Duodenal mucosa (tissue), 2 donors: Measurements from ENCODE around the gene KIF18B.

Source experiments
- H3K27ac ChIP-seq: one replicate; pipeline ENCODE4 v1.7.0; 2013; ENCODE audit warnings: low read depth, low read length
- H3K27me3 ChIP-seq, 2 donors: one replicate each; pipeline ENCODE4 v1.7.0; 2013; ENCODE audit warnings: low read length in 2 of 2, control low read depth in 1 of 2; ENCODE audit not compliant: insufficient read depth in 2 of 2, control insufficient read depth in 1 of 2
- H3K36me3 ChIP-seq, 2 donors: one replicate each; pipeline ENCODE4 v1.7.0; 2013; ENCODE audit warnings: low read length in 2 of 2, control low read depth in 1 of 2; ENCODE audit not compliant: insufficient read depth in 2 of 2, control insufficient read depth in 1 of 2
- H3K4me1 ChIP-seq, 2 donors: one replicate each; pipeline ENCODE4 v1.7.0; 2013; ENCODE audit warnings: low read length in 2 of 2, control low read depth in 1 of 2; ENCODE audit not compliant: insufficient read depth in 2 of 2, control insufficient read depth in 1 of 2
- H3K4me3 ChIP-seq, 2 donors: one replicate each; pipeline ENCODE4 v1.7.0; 2013; ENCODE audit warnings: low read length in 2 of 2, low read depth in 1 of 2
- H3K9ac ChIP-seq, 2 donors: one replicate each; pipeline ENCODE4 v1.7.0; 2013; ENCODE audit warnings: low read length in 2 of 2, low read depth in 1 of 2
- H3K9me3 ChIP-seq, 2 donors: one replicate each; pipeline ENCODE4 v1.7.0; 2013; ENCODE audit warnings: low read length in 2 of 2, control low read depth in 1 of 2; ENCODE audit not compliant: control insufficient read depth in 1 of 2

The KIF18B gene

DNA sequence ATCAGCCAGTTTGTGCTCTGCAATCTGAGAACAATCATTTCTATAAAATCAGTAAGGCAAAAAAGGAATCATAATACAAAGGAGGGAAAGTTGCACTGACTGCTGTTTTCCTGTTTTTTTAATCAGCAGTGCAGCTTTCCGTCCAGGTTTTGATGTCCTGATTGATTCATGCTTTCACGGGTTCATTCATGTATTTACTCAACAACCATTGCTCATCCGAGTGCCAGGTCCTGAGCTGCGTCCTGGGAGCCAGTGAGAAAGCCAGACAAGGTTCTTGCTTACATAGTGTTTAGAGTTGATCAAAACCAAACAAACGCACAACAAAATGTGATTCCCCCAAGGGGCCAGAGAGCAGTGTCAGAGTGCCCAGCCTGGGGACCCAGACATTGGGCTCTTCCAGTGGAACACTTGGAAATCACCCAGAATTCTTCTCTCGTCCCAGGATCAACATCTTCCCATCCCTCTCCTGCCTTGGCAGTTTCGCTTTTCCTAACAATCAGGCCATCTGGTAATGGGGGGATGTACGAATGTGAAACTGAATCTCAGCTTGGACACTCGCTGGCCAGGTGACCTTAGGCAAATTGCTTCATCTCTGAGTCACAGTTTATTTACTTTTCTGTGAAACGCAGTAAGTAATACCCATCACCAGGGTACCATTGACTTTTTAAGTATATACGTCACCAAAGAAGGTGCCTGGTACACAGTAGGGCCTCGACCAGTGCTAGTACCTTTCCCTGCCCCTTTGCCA is 33.8 kb upstream of the KIF18B start:
- H3K36me3 ChIP-seq = no peaks in the 10 kb centered on the region
- no peaks in the 10 kb centered on the region for H3K9me3 ChIP-seq
- no peak overlapping the region for H3K9ac ChIP-seq
- peaks cover 11 to 31% of the 10 kb centered on the region in 2 donors for H3K4me1 ChIP-seq
- H3K27ac ChIP-seq = peak overlapping the region; percentile 0
- peaks cover 21 to 23% of the 10 kb centered on the region in 2 donors for H3K27me3 ChIP-seq
- H3K4me3 ChIP-seq = peak overlapping the region in 1 of 2 donors; percentile 19

DNA sequence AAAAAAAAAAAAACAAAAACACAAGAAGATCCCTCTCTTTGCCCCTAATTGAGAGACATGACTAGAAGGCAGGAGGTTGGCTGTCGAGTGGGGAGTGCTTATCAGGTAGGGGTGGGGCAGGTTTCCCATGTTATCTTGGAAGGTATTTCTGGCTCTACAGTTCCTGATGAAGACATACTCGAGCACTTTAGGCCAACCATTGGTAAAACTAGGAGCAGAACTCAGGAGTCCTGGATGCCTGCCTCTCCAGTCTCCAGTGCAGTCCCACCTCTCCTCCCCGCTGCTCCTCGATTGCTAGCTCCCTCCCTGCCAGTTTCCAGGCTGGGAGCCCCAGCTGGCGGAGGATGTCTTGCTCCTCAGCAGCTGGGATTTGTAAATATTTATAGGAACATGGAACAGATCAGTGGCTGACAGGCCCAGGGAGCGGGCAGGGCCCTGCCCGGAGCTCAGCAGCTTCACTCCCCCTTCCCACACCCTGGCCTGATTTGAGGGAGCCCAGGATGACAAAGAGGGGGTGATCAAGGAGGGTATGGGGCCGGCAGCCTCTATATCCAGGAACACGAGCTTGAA is 31.9 kb upstream of the KIF18B start:
- H3K9me3 ChIP-seq = no peaks in the 10 kb centered on the region
- H3K27me3 ChIP-seq = peaks cover 23 to 25% of the 10 kb centered on the region in 2 donors
- no peak overlapping the region for H3K4me3 ChIP-seq
- H3K9ac ChIP-seq = no peak overlapping the region
- no peaks in the 10 kb centered on the region for H3K36me3 ChIP-seq
- no peak overlapping the region for H3K27ac ChIP-seq
- peaks cover 11 to 31% of the 10 kb centered on the region in 2 donors for H3K4me1 ChIP-seq

DNA sequence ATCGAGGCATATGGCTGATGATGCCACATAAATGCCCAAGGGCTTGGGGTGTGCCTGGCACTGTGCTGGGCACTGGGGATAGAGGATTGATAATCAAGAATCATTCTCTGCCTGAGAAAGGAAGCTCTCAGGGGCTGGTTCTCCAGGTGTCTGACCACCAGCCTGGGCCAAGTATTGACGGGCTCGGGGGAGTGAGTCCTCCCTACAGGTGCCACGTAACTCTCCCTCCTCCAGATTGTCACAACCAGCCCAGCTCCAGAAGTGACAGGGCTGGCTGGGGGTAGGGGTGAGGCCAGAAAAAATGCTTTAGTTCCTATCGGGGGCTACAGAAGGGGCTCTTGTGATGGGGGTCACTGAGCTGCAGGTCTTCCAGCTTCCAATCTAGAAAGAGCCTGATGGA is 31.2 kb upstream of the KIF18B start:
- H3K36me3 ChIP-seq = no peaks in the 10 kb centered on the region
- no peaks in the 10 kb centered on the region for H3K9me3 ChIP-seq
- H3K9ac ChIP-seq = no peak overlapping the region
- H3K27ac ChIP-seq = no peak overlapping the region
- H3K4me1 ChIP-seq = peaks cover 11 to 31% of the 10 kb centered on the region in 2 donors
- peaks cover 23 to 29% of the 10 kb centered on the region in 2 donors for H3K27me3 ChIP-seq
- no peak overlapping the region for H3K4me3 ChIP-seq

DNA sequence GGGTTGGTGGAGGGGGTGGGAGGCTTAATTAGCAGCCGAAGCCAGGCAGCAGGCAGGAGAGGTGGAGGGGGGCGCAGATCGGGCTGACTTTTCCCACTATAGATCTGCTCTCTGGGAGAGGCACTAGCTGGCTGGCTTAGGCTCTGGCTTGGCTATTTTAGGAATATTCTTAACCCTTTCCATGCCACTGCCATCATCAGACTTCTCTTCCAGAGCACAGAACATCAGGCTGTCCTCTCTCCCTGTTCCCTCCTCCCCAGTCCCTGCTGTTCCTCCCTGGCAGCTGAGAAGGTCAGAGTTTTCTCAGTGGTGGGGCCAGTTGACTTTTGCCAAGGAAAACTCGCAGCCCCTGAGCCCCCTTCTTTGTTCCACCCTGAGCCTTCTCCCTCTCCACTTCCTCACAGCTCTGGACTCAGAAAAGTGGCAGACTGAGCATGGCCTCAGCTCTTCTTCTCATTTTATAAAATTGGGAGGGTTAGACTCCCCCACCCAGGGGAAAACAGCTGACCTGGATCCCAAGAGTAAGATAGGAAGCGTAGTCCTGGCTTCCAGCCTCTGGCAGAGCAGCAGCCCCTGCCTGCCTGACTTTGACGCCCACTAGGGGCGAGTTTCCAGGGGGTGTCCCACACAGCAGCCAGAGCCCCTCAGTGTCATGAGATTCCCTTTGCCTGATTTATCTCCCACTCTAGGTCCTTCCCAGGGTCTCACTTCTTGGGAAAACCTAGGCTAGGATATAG is 30.4 kb upstream of the KIF18B start:
- H3K4me1 ChIP-seq = peaks cover 11 to 31% of the 10 kb centered on the region in 2 donors

DNA sequence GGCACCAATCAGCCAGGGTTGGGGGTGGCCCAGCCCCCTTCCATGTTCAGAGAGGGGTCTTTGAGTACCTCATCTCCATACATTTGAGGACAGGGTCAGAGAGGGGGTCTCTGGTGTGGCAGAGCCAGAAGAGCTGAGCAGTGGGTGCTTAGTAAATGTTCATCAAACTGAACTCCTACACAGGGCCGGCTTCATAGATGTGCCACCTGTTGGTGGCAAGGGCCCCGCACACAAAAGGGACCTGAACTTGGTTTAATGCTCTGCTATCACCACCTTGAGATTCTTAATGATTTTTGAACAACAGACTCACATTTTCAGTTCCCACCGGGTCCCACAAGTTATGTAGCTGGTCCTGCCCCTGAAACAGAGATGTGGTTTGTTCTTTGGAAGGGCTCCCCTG is 29.5 kb upstream of the KIF18B start:
- peaks cover 11 to 30% of the 10 kb centered on the region in 2 donors for H3K4me1 ChIP-seq
- no peak overlapping the region for H3K9ac ChIP-seq
- no peak overlapping the region for H3K27ac ChIP-seq
- peaks cover 25 to 33% of the 10 kb centered on the region in 2 donors for H3K27me3 ChIP-seq
- no peak overlapping the region for H3K4me3 ChIP-seq
- no peaks in the 10 kb centered on the region for H3K9me3 ChIP-seq
- no peaks in the 10 kb centered on the region for H3K36me3 ChIP-seq

More for the DNA sequence above, 30.4 kb upstream of the KIF18B start:
- peaks cover 23 to 29% of the 10 kb centered on the region in 2 donors for H3K27me3 ChIP-seq
- H3K36me3 ChIP-seq = no peaks in the 10 kb centered on the region
- H3K4me3 ChIP-seq = no peak overlapping the region
- no peak overlapping the region for H3K27ac ChIP-seq
- no peak overlapping the region for H3K9ac ChIP-seq
- H3K9me3 ChIP-seq = no peaks in the 10 kb centered on the region

DNA sequence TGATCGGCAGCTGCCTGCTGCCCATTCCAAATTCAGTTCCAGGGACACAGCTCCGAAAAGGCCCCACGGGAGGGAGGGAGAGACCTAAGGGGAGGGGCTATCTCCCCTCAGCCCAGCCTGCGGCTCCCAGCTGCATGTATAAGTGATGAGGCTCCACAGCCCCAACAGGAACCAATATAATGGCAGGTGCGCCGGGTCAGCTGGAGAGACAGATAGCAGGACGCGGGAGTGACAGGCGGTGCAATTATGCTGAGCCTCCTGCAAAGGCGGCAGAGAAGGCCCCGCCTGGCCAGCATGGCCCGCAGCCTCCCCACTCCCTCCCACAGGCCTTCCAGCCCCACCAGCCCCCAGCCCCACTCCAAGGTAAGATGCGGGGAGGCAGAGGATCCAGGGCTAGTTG is 28.6 kb upstream of the KIF18B start:
- Histone ChIP-seq H3K4me1 (peaks cover 11 to 23% of the 10 kb centered on the region in 2 donors), H3K4me3 (no peak overlapping the region), H3K27me3 (peaks cover 23 to 39% of the 10 kb centered on the region in 2 donors), H3K9ac (no peak overlapping the region), H3K27ac (no peak overlapping the region), H3K36me3 (no peaks in the 10 kb centered on the region), H3K9me3 (no peaks in the 10 kb centered on the region)

DNA sequence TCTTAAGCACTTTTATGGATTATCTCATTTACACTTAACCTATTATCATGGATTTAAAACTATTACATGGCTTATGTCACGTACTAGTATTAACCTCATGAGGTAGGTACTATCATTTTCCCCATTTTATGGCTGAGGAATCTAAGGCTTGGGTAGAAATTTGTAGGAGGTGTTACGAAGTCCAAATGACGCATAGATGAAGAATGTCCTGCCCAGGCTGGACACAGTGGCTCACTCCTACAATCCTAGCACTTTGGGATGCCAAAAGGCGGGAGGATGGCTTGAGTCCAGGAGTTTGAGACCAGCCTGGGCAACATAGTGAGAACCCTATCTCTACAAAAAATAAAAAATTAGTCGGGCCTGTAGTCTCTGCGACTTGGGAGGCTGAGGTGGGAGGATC is 25.4 kb upstream of the KIF18B start:
- H3K9ac ChIP-seq = no peak overlapping the region
- no peaks in the 10 kb centered on the region for H3K36me3 ChIP-seq
- no peak overlapping the region for H3K27ac ChIP-seq
- no peaks in the 10 kb centered on the region for H3K9me3 ChIP-seq
- peaks cover 15% of the 10 kb centered on the region in 2 donors for H3K4me1 ChIP-seq
- H3K27me3 ChIP-seq = peaks cover 39 to 57% of the 10 kb centered on the region in 2 donors
- H3K4me3 ChIP-seq = no peak overlapping the region

DNA sequence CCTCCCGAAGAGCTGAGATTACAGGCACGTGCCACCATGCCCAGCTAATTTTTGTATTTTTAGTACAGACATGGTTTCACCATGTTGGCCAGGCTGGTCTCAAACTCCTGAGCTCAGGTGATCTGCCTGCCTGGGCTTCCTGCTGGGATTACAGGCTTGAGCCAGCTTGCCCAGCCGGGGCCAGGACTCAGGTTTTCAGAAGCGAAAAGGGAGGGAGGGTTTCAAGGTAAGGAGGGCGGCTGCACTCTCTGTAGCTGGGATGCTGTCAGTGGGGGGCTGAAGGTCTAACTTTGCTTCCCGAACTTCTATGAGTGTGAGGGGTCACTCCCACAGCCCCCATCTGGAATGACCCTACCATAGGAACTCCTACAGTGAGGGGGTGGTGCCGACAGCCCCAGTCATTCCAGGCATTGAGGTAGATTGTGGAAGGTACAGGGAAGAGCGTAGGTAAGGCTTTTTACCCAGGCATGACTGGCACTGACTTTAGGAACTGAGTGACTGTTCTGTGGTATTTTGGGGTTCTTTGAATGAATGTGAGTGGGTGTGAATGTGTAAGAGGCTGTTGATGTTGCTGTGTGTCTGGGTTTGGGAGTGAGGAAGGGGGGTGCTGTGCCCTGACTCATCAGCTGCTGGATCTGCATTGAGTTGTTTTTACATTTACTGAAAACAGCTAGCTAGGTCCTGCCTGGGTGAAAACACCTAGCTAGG is 24.4 kb upstream of the KIF18B start:
- no peak overlapping the region for H3K4me3 ChIP-seq
- H3K4me1 ChIP-seq = peaks cover 7 to 21% of the 10 kb centered on the region in 2 donors
- H3K9me3 ChIP-seq = no peaks in the 10 kb centered on the region
- no peak overlapping the region for H3K27ac ChIP-seq
- H3K9ac ChIP-seq = no peak overlapping the region
- H3K36me3 ChIP-seq = no peaks in the 10 kb centered on the region
- H3K27me3 ChIP-seq = peaks cover 38 to 59% of the 10 kb centered on the region in 2 donors

DNA sequence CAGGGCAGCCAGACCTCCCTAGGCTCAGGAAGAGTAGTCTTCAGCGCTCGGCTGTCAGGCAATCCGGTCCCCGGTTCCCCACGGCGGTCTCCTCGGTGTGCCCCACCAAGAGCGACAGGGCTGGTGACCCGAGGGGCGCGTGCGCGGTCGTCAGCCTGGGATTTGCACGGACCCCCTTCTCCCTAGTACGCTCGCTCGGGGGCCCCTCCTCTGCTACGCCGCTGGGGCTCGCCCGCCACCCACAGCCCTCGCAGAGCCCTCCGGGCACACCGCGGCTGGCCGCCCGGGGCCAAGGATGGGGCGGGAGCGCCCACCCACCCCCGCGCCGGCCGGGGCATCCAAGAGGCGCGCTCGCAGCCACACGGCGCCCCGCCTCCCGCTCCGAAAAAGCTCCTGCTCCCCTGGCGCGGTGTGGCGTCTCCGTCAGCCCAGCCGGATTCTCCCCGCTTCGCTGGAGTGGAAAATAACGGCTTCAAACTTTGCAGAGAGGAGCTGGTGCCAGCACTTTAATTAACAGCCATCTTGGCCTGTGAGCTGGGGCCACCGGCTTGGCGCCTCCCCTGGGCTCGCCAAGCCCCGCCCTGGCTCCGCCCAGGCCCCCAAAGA is 22.7 kb upstream of the KIF18B start:
- Histone ChIP-seq H3K9ac (no peak overlapping the region), H3K36me3 (no peaks in the 10 kb centered on the region), H3K4me1 (peaks cover 7 to 21% of the 10 kb centered on the region in 2 donors), H3K4me3 (peak overlapping the region; percentile 30 to 37), H3K27ac (no peak overlapping the region), H3K27me3 (peaks cover 54 to 66% of the 10 kb centered on the region in 2 donors), H3K9me3 (no peaks in the 10 kb centered on the region)
